ENCODE measurements around the gene PPP2R3B.
"Not testable (repeated sequence)": the region's sequence is repeated elsewhere in the genome, so short reads cannot be mapped to it uniquely, and the experiment has no call there.

The PPP2R3B gene

GRCh38 chrX:338836-339400 lies 47.8 kb downstream of the PPP2R3B start:
- DNase-seq (ENCODE audit: low read depth in 2 of 2) = no peak

- DNase-seq (ENCODE audit: low read depth in 2 of 2) = no peak
Measured at GRCh38 chrX:338281-338835, 48.3 kb downstream of the PPP2R3B start.

- no peak for DNase-seq (ENCODE audit: low read depth in 2 of 2)
Measured at GRCh38 chrX:337331-337831, 49.3 kb downstream of the PPP2R3B start.

GRCh38 chrX:336227-336626 lies 50.5 kb downstream of the PPP2R3B start:
- DNase-seq (ENCODE audit: low read depth in 2 of 2) = no peak

GRCh38 chrX:335758-336155 lies 51.0 kb downstream of the PPP2R3B start:
- DNase-seq (ENCODE audit: low read depth in 2 of 2) = no peak

- no peak for DNase-seq (ENCODE audit: low read depth in 2 of 2)
Measured at GRCh38 chrX:334971-335757, 51.5 kb downstream of the PPP2R3B start.

GRCh38 chrX:334331-334891 lies 52.3 kb downstream of the PPP2R3B start:
- DNase-seq (ENCODE audit: low read depth in 2 of 2) = no peak

GRCh38 chrX:333611-334311 lies 52.9 kb downstream of the PPP2R3B start:
- no peak for DNase-seq (ENCODE audit: low read depth in 2 of 2)

GRCh38 chrX:332916-333610 lies 53.6 kb downstream of the PPP2R3B start:
- DNase-seq (ENCODE audit: low read depth in 2 of 2) = no peak

GRCh38 chrX:332496-332860 lies 54.2 kb downstream of the PPP2R3B start:
- no peak for DNase-seq (ENCODE audit: low read depth in 2 of 2)

GRCh38 chrX:331825-332495 lies 54.7 kb downstream of the PPP2R3B start:
- no peak for DNase-seq (ENCODE audit: low read depth in 2 of 2)

- DNase-seq (ENCODE audit: low read depth in 2 of 2) = no peak
Measured at GRCh38 chrX:331151-331824, 55.4 kb downstream of the PPP2R3B start.

GRCh38 chrX:330726-331150 lies 56.0 kb downstream of the PPP2R3B start:
- no peak for DNase-seq (ENCODE audit: low read depth in 2 of 2)

- not testable (repeated sequence) for DNase-seq (ENCODE audit: low read depth in 2 of 2)
Measured at GRCh38 chrX:330141-330725, 56.5 kb downstream of the PPP2R3B start.

GRCh38 chrX:329291-329910 lies 57.3 kb downstream of the PPP2R3B start:
- DNase-seq (ENCODE audit: low read depth in 2 of 2) = no peak

- no peak for DNase-seq (ENCODE audit: low read depth in 2 of 2)
Measured at GRCh38 chrX:327660-328126, 59.0 kb downstream of the PPP2R3B start.

GRCh38 chrX:324664-325063 lies 62.0 kb downstream of the PPP2R3B start:
- DNase-seq (ENCODE audit: low read depth in 2 of 2) = not testable (repeated sequence)

- no peak for DNase-seq (ENCODE audit: low read depth in 2 of 2)
Measured at GRCh38 chrX:323721-324628, 62.7 kb downstream of the PPP2R3B start.
